ENCODE data around the gene PRTN3. TPM values are rescaled to one million over a fixed set of nuclear protein-coding genes. Genes with fewer than 3 reads are reported as not detected.

The PRTN3 gene
- total RNA-seq, 2 donors from 2014 or later, result 2.6 TPM; not detected in 1

DNA sequence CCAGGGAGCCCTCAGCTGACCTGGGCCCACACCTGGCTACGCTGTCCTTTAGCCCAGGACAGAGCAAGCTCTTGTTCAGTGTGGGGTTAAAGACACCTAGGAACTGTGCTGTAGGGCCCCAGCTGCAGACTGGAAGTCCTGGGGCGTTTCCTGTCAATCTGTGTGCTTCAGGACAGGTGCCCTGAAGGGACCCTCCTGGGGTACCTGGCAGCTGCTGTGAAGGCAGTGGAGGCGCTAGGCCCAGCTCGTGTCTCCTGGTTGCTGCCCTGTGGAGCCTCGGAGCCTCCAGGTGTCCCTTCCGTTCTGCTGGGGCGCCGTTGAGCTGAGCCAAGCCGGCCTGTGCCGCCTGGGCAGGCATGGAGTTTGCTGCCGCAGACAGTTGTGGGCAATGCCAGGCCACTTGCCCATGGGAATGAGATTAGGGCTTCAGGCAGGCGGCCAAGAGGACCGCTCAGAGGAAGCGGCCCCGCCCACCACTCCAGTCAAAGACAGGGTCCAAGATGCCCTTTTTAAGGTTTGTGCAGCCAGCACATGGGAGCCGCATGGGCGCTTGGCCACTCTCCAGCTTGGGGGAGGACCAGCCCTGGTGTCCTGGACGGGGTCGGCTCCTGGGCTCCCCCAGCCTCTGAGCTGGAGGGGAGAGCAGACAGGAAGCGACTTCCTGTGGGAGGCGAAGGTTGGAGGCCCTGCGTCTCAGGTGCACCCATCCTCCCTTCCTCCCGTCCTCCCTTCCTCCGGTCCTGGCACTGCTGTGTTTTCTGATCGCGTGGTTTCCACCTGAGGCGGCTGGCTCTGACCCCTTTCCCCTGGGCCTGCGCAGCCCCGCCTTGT, 39.6 kb upstream of the PRTN3 start:
- intact Hi-C loops (cut with DNase I), result loop anchor here (5.0 kb wide), 1 partner anchor 56 kb away; the partner anchor contains the start of gene CFD
- Histone ChIP-seq H3K27ac (peak overlapping the region; percentile 95 to 100), H3K27me3 (replicated peaks; ENCODE audit: insufficient read depth) (no peaks in the 10 kb centered on the region), H3K9me3 (no peaks in the 10 kb centered on the region), H3K36me3 (peaks cover 20 to 27% of the 10 kb centered on the region in 2 donors), H3K4me3 (peak overlapping the region in 1 of 2 donors; percentile 99), H3K4me1 (replicated peaks) (peaks cover 42% of the 10 kb centered on the region)
- WGBS, result 27% methylated on average over 25 of the region's 29 CpGs
- DNase-seq (ENCODE audit: low spot score), result no peak
- TF ChIP-seq POLR2A (IDR thresholded peaks at IDR 0.05) (no peak), POLR2AphosphoS5 (IDR thresholded peaks at IDR 0.05) (no peak)
- TF ChIP-seq, protein P1, sequence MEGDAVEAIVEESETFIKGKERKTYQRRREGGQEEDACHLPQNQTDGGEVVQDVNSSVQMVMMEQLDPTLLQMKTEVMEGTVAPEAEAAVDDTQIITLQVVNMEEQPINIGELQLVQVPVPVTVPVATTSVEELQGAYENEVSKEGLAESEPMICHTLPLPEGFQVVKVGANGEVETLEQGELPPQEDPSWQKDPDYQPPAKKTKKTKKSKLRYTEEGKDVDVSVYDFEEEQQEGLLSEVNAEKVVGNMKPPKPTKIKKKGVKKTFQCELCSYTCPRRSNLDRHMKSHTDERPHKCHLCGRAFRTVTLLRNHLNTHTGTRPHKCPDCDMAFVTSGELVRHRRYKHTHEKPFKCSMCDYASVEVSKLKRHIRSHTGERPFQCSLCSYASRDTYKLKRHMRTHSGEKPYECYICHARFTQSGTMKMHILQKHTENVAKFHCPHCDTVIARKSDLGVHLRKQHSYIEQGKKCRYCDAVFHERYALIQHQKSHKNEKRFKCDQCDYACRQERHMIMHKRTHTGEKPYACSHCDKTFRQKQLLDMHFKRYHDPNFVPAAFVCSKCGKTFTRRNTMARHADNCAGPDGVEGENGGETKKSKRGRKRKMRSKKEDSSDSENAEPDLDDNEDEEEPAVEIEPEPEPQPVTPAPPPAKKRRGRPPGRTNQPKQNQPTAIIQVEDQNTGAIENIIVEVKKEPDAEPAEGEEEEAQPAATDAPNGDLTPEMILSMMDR (IDR thresholded peaks at IDR 0.05), result no peak

DNA sequence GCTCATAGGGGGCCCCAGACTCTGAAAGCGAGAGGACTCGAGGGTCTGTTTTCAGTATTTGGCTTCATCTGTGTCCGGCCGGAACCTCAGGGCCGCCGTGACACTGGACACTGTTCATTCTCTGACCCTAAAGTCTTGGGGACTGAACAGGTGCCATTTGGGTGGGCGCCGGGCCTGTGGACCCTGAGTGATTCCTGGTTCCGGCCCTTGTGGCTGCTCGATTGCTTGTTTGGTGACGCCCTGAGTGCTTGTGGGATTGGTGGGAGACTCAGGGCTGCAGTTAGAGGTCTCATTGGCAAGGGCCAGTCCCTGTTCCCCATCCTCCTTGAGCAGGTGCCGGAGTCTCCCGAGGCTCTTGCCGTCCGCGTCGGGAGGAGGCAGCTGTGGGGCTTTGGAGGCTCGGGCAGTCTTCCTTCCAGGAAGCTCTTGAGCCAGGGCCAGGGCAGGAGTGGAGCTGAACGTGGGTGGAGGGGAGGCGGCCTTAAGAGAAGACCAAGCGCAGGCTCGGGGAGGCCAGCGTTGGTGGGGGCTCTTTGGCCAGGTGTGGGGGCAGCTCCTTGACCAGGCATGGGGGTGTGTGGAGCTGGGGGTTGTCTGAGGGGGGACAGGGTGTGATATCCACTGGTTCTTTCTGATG, 38.8 kb upstream of the PRTN3 start:
- TF ChIP-seq POLR2AphosphoS5 (IDR thresholded peaks at IDR 0.05) (peak; percentile 12), POLR2A (IDR thresholded peaks at IDR 0.05) (no peak)
- 20% methylated on average over 23 of the region's 23 CpGs for WGBS
- Histone ChIP-seq H3K27ac (peak overlapping the region; percentile 4 to 100), H3K27me3 (replicated peaks; ENCODE audit: insufficient read depth) (no peaks in the 10 kb centered on the region), H3K36me3 (peaks cover 26 to 31% of the 10 kb centered on the region in 2 donors), H3K4me3 (peak overlapping the region in 1 of 2 donors; percentile 99), H3K4me1 (replicated peaks) (peaks cover 42% of the 10 kb centered on the region), H3K9me3 (no peaks in the 10 kb centered on the region)
- peak; percentile 61 for DNase-seq (ENCODE audit: low spot score)
- intact Hi-C loops (cut with DNase I), result loop anchor here (5.0 kb wide), 1 partner anchor 55 kb away; the partner anchor contains the start of gene CFD

DNA sequence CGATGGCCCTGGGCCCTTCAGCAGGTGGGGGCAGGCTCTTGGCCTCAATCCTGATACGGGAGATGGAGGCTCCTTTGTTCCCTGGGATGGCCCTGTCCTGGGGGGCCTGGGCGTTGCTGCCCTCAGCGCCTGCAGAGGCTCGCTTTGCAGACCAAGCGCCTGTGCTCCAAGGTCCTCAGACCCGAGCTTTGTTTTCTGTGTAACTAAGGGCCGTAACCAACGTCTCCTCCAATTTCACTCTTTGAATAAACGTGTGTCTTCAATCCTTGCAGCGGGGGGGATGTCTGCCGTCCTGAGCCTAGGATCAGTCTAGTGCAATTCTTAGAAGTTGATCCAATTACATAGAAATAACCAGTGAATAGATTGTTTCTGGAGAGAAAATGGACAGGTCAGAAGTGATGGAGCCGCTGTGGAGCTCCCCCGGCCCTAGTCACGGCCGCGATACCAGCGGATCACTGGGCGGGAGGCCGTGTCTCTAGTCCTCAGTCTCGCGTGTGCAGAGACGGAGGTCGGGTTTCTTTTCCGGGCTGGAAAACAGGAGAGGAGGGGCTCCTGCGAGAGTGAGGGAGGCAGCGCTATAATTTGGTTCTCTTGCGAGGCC, 38.2 kb upstream of the PRTN3 start:
- 27% methylated on average over 28 of the region's 28 CpGs for WGBS
- Histone ChIP-seq H3K36me3 (peaks cover 31% of the 10 kb centered on the region in 2 donors), H3K9me3 (no peaks in the 10 kb centered on the region), H3K27ac (peak overlapping the region; percentile 11 to 100), H3K4me3 (peak overlapping the region in 1 of 2 donors; percentile 99), H3K27me3 (replicated peaks; ENCODE audit: insufficient read depth) (no peaks in the 10 kb centered on the region), H3K4me1 (replicated peaks) (peaks cover 42% of the 10 kb centered on the region)
- intact Hi-C loops (cut with DNase I), result loop anchor here (5.0 kb wide), 1 partner anchor 55 kb away; the partner anchor contains the start of gene CFD
- TF ChIP-seq POLR2AphosphoS5 (IDR thresholded peaks at IDR 0.05), result no peak
- no peak for TF ChIP-seq POLR2A (IDR thresholded peaks at IDR 0.05)
- TF ChIP-seq, protein P1 (IDR thresholded peaks at IDR 0.05), result no peak
- no peak for DNase-seq (ENCODE audit: low spot score)

DNA sequence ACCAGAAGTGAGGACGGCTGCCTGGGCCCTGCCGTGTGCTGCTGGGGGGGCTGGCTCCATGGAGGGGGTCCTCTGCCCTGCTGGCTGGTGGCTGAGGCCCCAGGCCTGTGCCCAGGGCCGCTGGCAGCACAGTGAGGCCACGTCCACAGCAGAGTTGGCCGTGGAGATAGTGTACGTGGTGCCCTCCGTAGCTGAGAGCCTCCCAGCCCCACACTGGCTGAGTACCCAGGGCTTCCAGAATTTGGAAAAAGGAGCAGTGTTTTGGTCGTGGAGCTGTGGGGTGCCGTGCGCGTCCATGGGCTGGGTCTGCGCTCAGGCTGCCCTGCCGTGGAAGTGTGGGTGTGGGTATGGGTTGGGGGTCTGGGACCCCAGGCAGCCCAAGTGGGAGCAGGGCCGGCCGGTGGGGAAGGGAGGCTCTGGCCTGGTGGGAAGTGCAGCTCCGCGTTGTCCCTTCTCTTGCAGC, 37.7 kb upstream of the PRTN3 start:
- peak overlapping the region; percentile 11 to 100 for H3K27ac ChIP-seq
- WGBS, result 68% methylated on average over 12 of the region's 17 CpGs
- intact Hi-C loops (cut with DNase I), result loop anchor here (5.0 kb wide), 1 partner anchor 54 kb away; the partner anchor contains the start of gene CFD

More for the DNA sequence above, 37.7 kb upstream of the PRTN3 start:
- Histone ChIP-seq H3K9me3 (no peaks in the 10 kb centered on the region), H3K4me3 (no peak overlapping the region), H3K4me1 (replicated peaks) (peaks cover 42% of the 10 kb centered on the region), H3K36me3 (peaks cover 35 to 36% of the 10 kb centered on the region in 2 donors), H3K27me3 (replicated peaks; ENCODE audit: insufficient read depth) (no peaks in the 10 kb centered on the region)
- DNase-seq (ENCODE audit: low spot score), result no peak
- TF ChIP-seq, protein P1 (IDR thresholded peaks at IDR 0.05), result no peak
- no peak for TF ChIP-seq POLR2AphosphoS5 (IDR thresholded peaks at IDR 0.05)
- no peak for TF ChIP-seq POLR2A (IDR thresholded peaks at IDR 0.05)

Data from prostate gland (tissue), 2 donors.